Nephron progenitor cell (in vitro differentiated cells): ENCODE measurements around the gene BNIPL.

Source experiments
- DNase-seq: peaks from one replicate; pipeline ENCODE4 v3.0.0; 2021
- H3K27ac Mint-ChIP-seq: 2 replicates; pipeline ENCODE4 v1.8.0; 2021; ENCODE audit warnings: mild to moderate bottlenecking, moderate library complexity, mixed read lengths
- H3K27me3 Mint-ChIP-seq: 2 replicates; pipeline ENCODE4 v1.8.0; 2021; ENCODE audit warnings: mild to moderate bottlenecking, low read depth, mixed read lengths; ENCODE audit not compliant: poor library complexity
- H3K36me3 Mint-ChIP-seq: 2 replicates; pipeline ENCODE4 v1.8.0; 2021; ENCODE audit warnings: low read depth, mixed read lengths
- H3K4me1 Mint-ChIP-seq: 2 replicates; pipeline ENCODE4 v1.8.0; 2021; ENCODE audit warnings: mixed read lengths
- H3K4me3 Mint-ChIP-seq: 2 replicates; pipeline ENCODE4 v1.8.0; 2021; ENCODE audit warnings: mild to moderate bottlenecking, moderate library complexity, mixed read lengths
- H3K9me3 Mint-ChIP-seq: 2 replicates; pipeline ENCODE4 v1.8.0; 2021; ENCODE audit warnings: mild to moderate bottlenecking, moderate library complexity, mixed read lengths
- TF ChIP-seq, protein P1 (sequence below): fragments of 200-600 bp; sonication (generic); IDR thresholded peaks from 2 replicates; pipeline ENCODE4 v1.5.0; 2021; ENCODE audit warnings: antibody characterized with exemption

Gene BNIPL

DNA sequence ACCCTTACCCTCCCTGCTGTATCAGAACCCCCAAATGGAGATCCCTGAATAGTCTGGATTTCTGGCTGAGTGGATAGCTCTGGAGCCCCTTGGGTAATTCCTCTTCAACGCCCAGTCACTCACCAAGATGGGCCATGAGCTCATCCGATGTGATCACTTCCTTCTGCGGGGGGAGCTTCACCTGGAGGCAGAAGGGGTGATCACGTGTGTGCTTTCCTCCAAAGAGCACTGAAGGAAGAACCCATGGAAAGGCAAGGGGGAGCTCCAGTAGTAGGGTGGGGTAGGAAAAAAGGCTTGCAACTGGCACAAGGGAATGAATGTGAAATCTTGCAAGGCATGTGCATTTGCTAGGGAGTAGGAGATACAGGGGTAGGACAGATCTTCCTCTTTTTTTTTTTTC, 34.8 kb upstream of the BNIPL start:
- TF ChIP-seq, protein P1, sequence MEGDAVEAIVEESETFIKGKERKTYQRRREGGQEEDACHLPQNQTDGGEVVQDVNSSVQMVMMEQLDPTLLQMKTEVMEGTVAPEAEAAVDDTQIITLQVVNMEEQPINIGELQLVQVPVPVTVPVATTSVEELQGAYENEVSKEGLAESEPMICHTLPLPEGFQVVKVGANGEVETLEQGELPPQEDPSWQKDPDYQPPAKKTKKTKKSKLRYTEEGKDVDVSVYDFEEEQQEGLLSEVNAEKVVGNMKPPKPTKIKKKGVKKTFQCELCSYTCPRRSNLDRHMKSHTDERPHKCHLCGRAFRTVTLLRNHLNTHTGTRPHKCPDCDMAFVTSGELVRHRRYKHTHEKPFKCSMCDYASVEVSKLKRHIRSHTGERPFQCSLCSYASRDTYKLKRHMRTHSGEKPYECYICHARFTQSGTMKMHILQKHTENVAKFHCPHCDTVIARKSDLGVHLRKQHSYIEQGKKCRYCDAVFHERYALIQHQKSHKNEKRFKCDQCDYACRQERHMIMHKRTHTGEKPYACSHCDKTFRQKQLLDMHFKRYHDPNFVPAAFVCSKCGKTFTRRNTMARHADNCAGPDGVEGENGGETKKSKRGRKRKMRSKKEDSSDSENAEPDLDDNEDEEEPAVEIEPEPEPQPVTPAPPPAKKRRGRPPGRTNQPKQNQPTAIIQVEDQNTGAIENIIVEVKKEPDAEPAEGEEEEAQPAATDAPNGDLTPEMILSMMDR: no peak
- no peaks in the 10 kb centered on the region for H3K9me3 Mint-ChIP-seq
- no peak overlapping the region for H3K27ac Mint-ChIP-seq
- H3K27me3 Mint-ChIP-seq: peaks cover 2% of the 10 kb centered on the region
- peaks cover 21% of the 10 kb centered on the region for H3K36me3 Mint-ChIP-seq
- peaks cover 43% of the 10 kb centered on the region for H3K4me1 Mint-ChIP-seq
- DNase-seq: no peak
- no peak overlapping the region for H3K4me3 Mint-ChIP-seq

- Mint-ChIP-seq H3K27ac (no peak overlapping the region), H3K4me3 (no peak overlapping the region), H3K27me3 (peaks cover 2% of the 10 kb centered on the region), H3K9me3 (no peaks in the 10 kb centered on the region), H3K36me3 (peaks cover 21% of the 10 kb centered on the region), H3K4me1 (peaks cover 47% of the 10 kb centered on the region)
- TF ChIP-seq, protein P1: no peak
- DNase-seq: no peak
Measured at GRCh38 chr1:151002051-151002450, 34.3 kb upstream of the BNIPL start.

GRCh38 chr1:151002611-151003010, 33.8 kb upstream of the BNIPL start:
- DNase-seq: no peak
- Mint-ChIP-seq H3K4me1 (peaks cover 53% of the 10 kb centered on the region), H3K9me3 (no peaks in the 10 kb centered on the region), H3K36me3 (peaks cover 21% of the 10 kb centered on the region), H3K4me3 (peak overlapping the region; percentile 47), H3K27ac (peak overlapping the region; percentile 47), H3K27me3 (peaks cover 2% of the 10 kb centered on the region)
- TF ChIP-seq, protein P1: no peak

DNA sequence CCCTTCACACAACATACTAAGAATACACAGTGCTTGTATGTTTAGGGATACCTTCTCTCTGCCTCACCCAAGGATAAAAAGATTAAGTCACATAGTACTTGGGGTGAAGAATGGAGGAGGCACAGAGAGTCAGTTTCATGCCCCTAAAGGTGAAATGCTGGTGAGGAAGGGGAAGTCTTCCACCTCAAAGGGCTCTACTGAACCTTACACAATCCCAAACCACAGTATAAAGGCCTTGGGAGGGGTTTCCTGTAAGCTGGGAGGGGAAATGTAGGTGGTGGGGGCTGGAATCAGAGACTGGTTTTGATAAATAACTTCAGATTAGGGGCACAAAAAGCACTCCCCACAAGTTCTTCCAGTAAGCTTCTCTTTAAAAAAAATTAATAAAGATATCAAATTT, 33.2 kb upstream of the BNIPL start:
- DNase-seq: no peak
- TF ChIP-seq, protein P1: no peak
- Mint-ChIP-seq H3K27me3 (peaks cover 2% of the 10 kb centered on the region), H3K36me3 (peaks cover 21% of the 10 kb centered on the region), H3K9me3 (no peaks in the 10 kb centered on the region), H3K27ac (peak overlapping the region; percentile 47), H3K4me3 (no peak overlapping the region), H3K4me1 (peaks cover 59% of the 10 kb centered on the region)

GRCh38 chr1:151005729-151006319, 30.6 kb upstream of the BNIPL start:
- TF ChIP-seq, protein P1: no peak
- no peaks in the 10 kb centered on the region for H3K9me3 Mint-ChIP-seq

More at GRCh38 chr1:151005729-151006319, 30.6 kb upstream of the BNIPL start:
- peaks cover 12% of the 10 kb centered on the region for H3K36me3 Mint-ChIP-seq
- H3K4me1 Mint-ChIP-seq: peaks cover 76% of the 10 kb centered on the region
- H3K27ac Mint-ChIP-seq: peak overlapping the region; percentile 99
- H3K27me3 Mint-ChIP-seq: peaks cover 6% of the 10 kb centered on the region
- peak overlapping the region; percentile 98 for H3K4me3 Mint-ChIP-seq
- no peak for DNase-seq
